GM23248 (cell line): ENCODE data around the gene OR7A17. TPM values are rescaled to one million over a fixed set of nuclear protein-coding genes. Genes with fewer than 3 reads are reported as not detected.

ENCODE experiments used
- DNase-seq: peaks from one replicate; pipeline ENCODE4 v3.0.0-alpha.2; 2015
- H2AFZ ChIP-seq: fragments of 200-600 bp; sonication (generic); 2 replicates; pipeline ENCODE4 v1.6.1; 2016; ENCODE audit warnings: antibody characterized with exemption
- H3F3A ChIP-seq: fragments of 200-600 bp; sonication (generic); 2 replicates; pipeline ENCODE4 v1.6.1; 2016; ENCODE audit warnings: mild to moderate bottlenecking, antibody characterized with exemption, mixed run types; ENCODE audit not compliant: insufficient read depth
- H3K27ac ChIP-seq: fragments of 200-600 bp; sonication (generic); 2 replicates; pipeline ENCODE4 v1.5.1; 2016; ENCODE audit warnings: mild to moderate bottlenecking
- H3K27me3 ChIP-seq: fragments of 200-600 bp; sonication (generic); replicated peaks from 2 replicates; pipeline ENCODE4 v1.6.1; 2016; ENCODE audit warnings: mild to moderate bottlenecking; ENCODE audit not compliant: insufficient read depth
- H3K36me3 ChIP-seq: fragments of 200-600 bp; sonication (generic); 2 replicates; pipeline ENCODE4 v1.6.1; 2016; ENCODE audit warnings: low read depth, mild to moderate bottlenecking
- H3K4me1 ChIP-seq: fragments of 200-600 bp; sonication (generic); 2 replicates; pipeline ENCODE4 v1.6.1; 2016; ENCODE audit warnings: mild to moderate bottlenecking; ENCODE audit not compliant: insufficient read depth
- H3K4me2 ChIP-seq: fragments of 200-600 bp; sonication (generic); one replicate; pipeline ENCODE4 v1.6.1; 2016; ENCODE audit warnings: mild to moderate bottlenecking; ENCODE audit not compliant: unreplicated experiment
- H3K4me3 ChIP-seq: fragments of 200-600 bp; sonication (generic); 2 replicates; pipeline ENCODE4 v1.5.1; 2016; ENCODE audit warnings: mild to moderate bottlenecking
- H3K79me2 ChIP-seq: fragments of 200-600 bp; sonication (generic); 2 replicates; pipeline ENCODE4 v1.6.1; 2016; ENCODE audit warnings: mild to moderate bottlenecking; ENCODE audit not compliant: insufficient read depth
- H3K9ac ChIP-seq: fragments of 200-600 bp; sonication (generic); 2 replicates; pipeline ENCODE4 v1.6.1; 2016; ENCODE audit warnings: mild to moderate bottlenecking
- H3K9me2 ChIP-seq: fragments of 200-600 bp; sonication (generic); 2 replicates; pipeline ENCODE4 v1.6.1; 2016; ENCODE audit warnings: mixed run types, mild to moderate bottlenecking, moderate library complexity; ENCODE audit not compliant: insufficient read depth
- H3K9me3 ChIP-seq: fragments of 200-600 bp; sonication (generic); one replicate; pipeline ENCODE4 v1.6.1; 2017; ENCODE audit warnings: low read depth
- H4K20me1 ChIP-seq: fragments of 200-600 bp; sonication (generic); 2 replicates; pipeline ENCODE4 v1.6.0; 2016; ENCODE audit not compliant: insufficient read depth
- EZH2 ChIP-seq: fragments of 200-600 bp; sonication (generic); IDR thresholded peaks from 2 replicates; pipeline ENCODE4 v1.6.1; 2018; ENCODE audit warnings: antibody characterized with exemption, mild to moderate bottlenecking; ENCODE audit not compliant: insufficient read depth, poor library complexity, severe bottlenecking
- EZH2phosphoT487 ChIP-seq: fragments of 200-600 bp; sonication (generic); IDR thresholded peaks from 2 replicates; pipeline ENCODE4 v1.6.1; 2018; ENCODE audit warnings: antibody characterized with exemption, moderate library complexity, mild to moderate bottlenecking, low read depth; ENCODE audit not compliant: insufficient read depth
- WGBS, 2 experiments: methylation state at CpG; one replicate each; pipeline ENCODE4 v1.1.6; 2015 to 2017; ENCODE audit warnings: low lambda C conversion rate in 2 of 2, low coverage in 1 of 2; ENCODE audit errors: missing lambda C conversion rate in 2 of 2; 5-methylcytosine and 5-hydroxymethylcytosine counted together
- in situ Hi-C: fragments of 300-500 bp; cut with MboI; formaldehyde crosslinking; loops from 2 replicates; pipeline ENCODE4 v1.15.0; 2020
- polyA plus RNA-seq: library from polyadenylated mRNA; unstranded; fragments of >200 nt; fragmentation: Nextera tagmentation; extraction: Ambion mirVana; gene quantifications from 2 replicates; pipeline ENCODE4 v1.2.1, GENCODE V29; 2016
- total RNA-seq: library from RNA; depleted of rRNA; stranded (reverse); fragments of >200 nt; shearing (Covaris generic); gene quantifications from 2 replicates; pipeline ENCODE4 v1.2.3, GENCODE V29; 2014

OR7A17 gene
- total and polyA plus RNA-seq, 2 experiments from 2014 or later: not detected

DNA sequence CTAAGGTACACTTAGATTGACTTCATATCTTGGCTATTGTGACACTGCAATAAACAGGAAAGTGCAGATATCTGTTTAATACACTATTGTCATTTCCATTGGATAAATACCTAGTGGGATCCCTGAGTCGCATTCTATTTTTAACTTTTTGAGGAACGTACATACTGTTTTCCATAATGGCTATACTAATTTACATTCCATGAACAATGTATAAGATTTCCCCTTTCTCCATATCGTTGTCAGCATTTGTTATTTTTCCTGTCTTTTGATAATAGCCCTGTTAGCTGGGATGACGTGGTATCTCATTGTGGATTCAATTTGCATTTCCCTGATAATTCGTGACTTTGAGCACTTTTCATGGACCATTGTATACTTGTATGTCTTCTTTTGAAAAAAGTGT lies 17.4 kb downstream of the OR7A17 start:
- Histone ChIP-seq H2AFZ (no peak overlapping the region), H3K9me3 (no peaks in the 10 kb centered on the region), H3K79me2 (no peaks in the 10 kb centered on the region), H3K27me3 (0 out of 2 replicates have a peak, but pooled peaks cover 1% of the 10 kb centered on the region), H3K9ac (no peak overlapping the region), H3F3A (no peaks in the 10 kb centered on the region), H3K4me2 (no peak overlapping the region), H3K27ac (no peak overlapping the region), H3K4me3 (no peak overlapping the region), H4K20me1 (no peaks in the 10 kb centered on the region), H3K36me3 (no peaks in the 10 kb centered on the region), H3K4me1 (no peaks in the 10 kb centered on the region), H3K9me2 (no peaks in the 10 kb centered on the region)
- WGBS, 2 experiments: 37 to 38% methylated on average over 5 of the region's 5 CpGs
- in situ Hi-C loops: no loop called here
- DNase-seq: no peak
- TF ChIP-seq EZH2phosphoT487 (no peak), EZH2 (no peak)

DNA sequence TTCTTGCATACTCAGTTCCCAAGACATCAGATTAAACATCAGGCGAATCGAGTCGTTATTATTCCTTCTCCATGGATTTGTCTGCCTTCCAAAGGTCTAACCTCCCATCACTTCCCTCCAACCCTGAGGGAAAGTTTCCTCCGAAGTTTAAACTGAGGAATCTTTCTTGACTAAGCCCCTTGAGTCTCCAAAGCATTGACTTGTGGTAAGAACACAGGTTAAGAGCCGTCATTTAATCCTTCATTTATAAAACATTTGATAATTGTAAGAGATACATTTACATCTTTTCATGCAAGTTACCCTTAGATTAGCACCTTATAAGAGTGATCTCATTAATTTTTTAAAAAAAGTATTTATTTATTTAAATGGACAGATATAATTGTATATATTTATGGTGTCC lies 37.1 kb downstream of the OR7A17 start, which contains the start of gene OR7A10:
TSS of gene OR7A10 (minus strand) at position 101 of the 400 bp plus-strand sequence. CDS start 7,045 bp downstream, outside the sequence.
- Histone ChIP-seq H3K36me3 (no peaks in the 10 kb centered on the region), H3F3A (no peaks in the 10 kb centered on the region), H3K9me2 (no peaks in the 10 kb centered on the region), H3K27me3 (no peaks in the 10 kb centered on the region), H3K9me3 (no peaks in the 10 kb centered on the region), H3K4me1 (no peaks in the 10 kb centered on the region), H3K79me2 (no peaks in the 10 kb centered on the region), H3K9ac (no peak within 1 kb of the TSS), H2AFZ (no peak within 1 kb of the TSS), H4K20me1 (no peaks in the 10 kb centered on the region), H3K4me2 (no peak within 1 kb of the TSS), H3K4me3 (no peak within 1 kb of the TSS), H3K27ac (no peak within 1 kb of the TSS)
- TF ChIP-seq EZH2phosphoT487 (no peak), EZH2 (no peak)
- in situ Hi-C loops: no loop called here
- DNase-seq: no peak
- WGBS, 2 experiments: 28 to 29% methylated on average over 5 of the region's 5 CpGs

DNA sequence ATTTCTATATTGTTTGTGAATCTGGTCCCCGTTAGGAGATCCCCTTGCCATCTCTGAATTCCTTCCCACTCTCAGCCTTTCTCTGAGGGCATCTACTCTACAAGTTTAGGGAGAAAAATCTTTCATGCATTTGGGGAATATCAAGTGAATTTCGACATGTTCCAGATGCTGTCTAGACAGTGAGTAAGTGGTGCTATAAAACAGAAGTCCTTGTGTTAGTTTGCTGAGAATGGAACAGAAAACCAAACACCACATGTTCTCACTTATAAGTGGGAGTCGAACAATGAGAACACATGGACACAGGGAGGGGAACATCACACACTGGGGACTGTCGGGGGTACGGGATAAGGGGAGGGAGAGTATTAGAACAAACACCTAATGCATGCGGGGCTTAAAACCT lies 42.4 kb downstream of the OR7A17 start:
- H3K9me3 ChIP-seq: no peaks in the 10 kb centered on the region
- H3K4me1 ChIP-seq: no peaks in the 10 kb centered on the region
- no peaks in the 10 kb centered on the region for H3K27me3 ChIP-seq
- TF ChIP-seq EZH2phosphoT487 (no peak), EZH2 (no peak)
- H3K4me3 ChIP-seq: no peak overlapping the region
- no peak for DNase-seq
- no peaks in the 10 kb centered on the region for H3F3A ChIP-seq
- H3K4me2 ChIP-seq: no peak overlapping the region
- no peaks in the 10 kb centered on the region for H3K79me2 ChIP-seq
- H3K9me2 ChIP-seq: no peaks in the 10 kb centered on the region
- no peaks in the 10 kb centered on the region for H4K20me1 ChIP-seq
- in situ Hi-C loops: no loop called here
- H2AFZ ChIP-seq: no peak overlapping the region
- 2% methylated on average over 6 of the region's 6 CpGs for WGBS, 2 experiments
- H3K36me3 ChIP-seq: no peaks in the 10 kb centered on the region
- H3K9ac ChIP-seq: no peak overlapping the region
- no peak overlapping the region for H3K27ac ChIP-seq

DNA sequence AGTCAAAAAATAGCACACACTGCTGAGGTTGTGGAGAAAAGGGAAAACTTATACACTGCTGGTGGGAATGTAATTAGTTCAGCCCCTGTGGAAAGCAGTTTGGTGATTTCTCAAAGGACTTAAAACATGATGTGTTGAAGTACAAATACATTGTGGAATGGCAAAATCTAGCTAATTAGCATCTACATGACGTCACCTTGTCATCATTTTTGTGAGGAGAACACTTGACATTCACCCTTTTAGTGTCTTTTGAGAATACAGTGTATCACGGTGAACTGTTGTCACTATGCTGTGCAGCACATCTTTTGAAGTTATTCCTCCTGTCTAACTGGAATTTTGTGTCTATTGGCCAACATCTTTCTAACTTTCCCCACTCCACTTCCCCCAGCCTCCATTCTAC lies 42.8 kb downstream of the OR7A17 start:
- no peaks in the 10 kb centered on the region for H3K4me1 ChIP-seq
- H4K20me1 ChIP-seq: no peaks in the 10 kb centered on the region
- no peaks in the 10 kb centered on the region for H3K27me3 ChIP-seq
- H3K9ac ChIP-seq: no peak overlapping the region
- H3F3A ChIP-seq: no peaks in the 10 kb centered on the region
- no peak overlapping the region for H3K4me3 ChIP-seq
- no peak overlapping the region for H2AFZ ChIP-seq
- WGBS, 2 experiments: 0% methylated on average over 2 of the region's 2 CpGs
- in situ Hi-C loops: no loop called here
- no peaks in the 10 kb centered on the region for H3K9me3 ChIP-seq
- no peaks in the 10 kb centered on the region for H3K36me3 ChIP-seq
- no peaks in the 10 kb centered on the region for H3K9me2 ChIP-seq
- no peak for DNase-seq
- TF ChIP-seq EZH2 (no peak), EZH2phosphoT487 (no peak)
- no peak overlapping the region for H3K27ac ChIP-seq
- no peak overlapping the region for H3K4me2 ChIP-seq
- H3K79me2 ChIP-seq: no peaks in the 10 kb centered on the region

DNA sequence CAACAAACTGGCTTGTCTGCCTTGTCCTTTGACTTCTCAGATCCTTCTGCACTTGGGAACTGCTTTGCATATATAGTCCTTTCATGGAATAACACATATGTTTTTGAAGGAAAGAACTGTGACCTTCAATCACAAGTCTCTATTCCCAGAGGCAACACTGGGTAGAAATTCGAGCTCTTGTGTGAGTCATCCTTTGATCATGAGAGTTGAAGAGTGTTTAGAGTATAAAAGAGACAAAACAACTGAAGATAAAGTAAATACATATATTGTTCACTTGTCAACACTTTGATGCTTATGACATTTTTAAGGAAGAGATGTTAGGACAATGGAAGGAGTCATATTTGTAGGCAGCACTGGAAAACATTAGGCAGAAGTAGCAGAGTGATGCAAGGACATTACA lies 45.7 kb downstream of the OR7A17 start:
- TF ChIP-seq EZH2 (no peak), EZH2phosphoT487 (no peak)
- Histone ChIP-seq H3F3A (no peaks in the 10 kb centered on the region), H3K9me2 (no peaks in the 10 kb centered on the region), H3K79me2 (no peaks in the 10 kb centered on the region), H3K4me3 (no peak overlapping the region), H3K4me1 (no peaks in the 10 kb centered on the region), H3K27me3 (no peaks in the 10 kb centered on the region), H3K9ac (no peak overlapping the region), H3K9me3 (no peaks in the 10 kb centered on the region), H4K20me1 (no peaks in the 10 kb centered on the region), H3K27ac (no peak overlapping the region), H2AFZ (no peak overlapping the region), H3K4me2 (no peak overlapping the region), H3K36me3 (no peaks in the 10 kb centered on the region)
- WGBS, 2 experiments: 0% methylated on average over 1 of the region's 1 CpG
- DNase-seq: no peak
- in situ Hi-C loops: no loop called here
